Urinary bladder (tissue), 4 donors: Measurements from ENCODE around the gene SMARCB1. TPM values are rescaled to one million over a fixed set of nuclear protein-coding genes. Genes with fewer than 3 reads are reported as not detected.
A peak's percentile ranks its signal among the peaks of the same experiment; 100 is the strongest.
"Not testable (repeated sequence)": the region's sequence is repeated elsewhere in the genome, so short reads cannot be mapped to it uniquely, and the experiment has no call there.

Experiments
- DNase-seq: peaks from one replicate; pipeline ENCODE4 v3.0.0-alpha.2; 2015; ENCODE audit errors: extremely low spot score
- H3K27ac ChIP-seq: one replicate; pipeline ENCODE4 v1.5.1; 2013; ENCODE audit warnings: low read depth, mild to moderate bottlenecking, moderate library complexity
- H3K36me3 ChIP-seq: one replicate; pipeline ENCODE4 v1.6.1; 2013; ENCODE audit warnings: mild to moderate bottlenecking, moderate library complexity; ENCODE audit not compliant: insufficient read depth
- H3K4me1 ChIP-seq: one replicate; pipeline ENCODE4 v1.6.1; 2013; ENCODE audit warnings: mild to moderate bottlenecking, moderate library complexity; ENCODE audit not compliant: insufficient read depth
- H3K4me3 ChIP-seq: one replicate; pipeline ENCODE4 v1.5.1; 2013; ENCODE audit warnings: low read depth, low read length
- WGBS: extraction: QIAGEN DNeasy Blood & Tissue Kit; methylation state at CpG from one replicate; pipeline ENCODE4 v1.1.7; 2013; 5-methylcytosine and 5-hydroxymethylcytosine counted together
- polyA plus RNA-seq: library from polyadenylated mRNA; stranded (reverse); fragments of 200-250 nt; gene quantifications from one replicate; pipeline ENCODE4 v1.2.3, GENCODE V29; 2013
- total RNA-seq: library from RNA; depleted of rRNA; stranded (reverse); fragments of >200 nt; gene quantifications from one replicate; pipeline ENCODE4 v1.2.3, GENCODE V29; 2014
- donor health status: healthy with polysubstance abuse.
- donor health status: healthy.

The SMARCB1 gene
- total and polyA plus RNA-seq, 2 donors, result 16.7 to 47.9 TPM

DNA sequence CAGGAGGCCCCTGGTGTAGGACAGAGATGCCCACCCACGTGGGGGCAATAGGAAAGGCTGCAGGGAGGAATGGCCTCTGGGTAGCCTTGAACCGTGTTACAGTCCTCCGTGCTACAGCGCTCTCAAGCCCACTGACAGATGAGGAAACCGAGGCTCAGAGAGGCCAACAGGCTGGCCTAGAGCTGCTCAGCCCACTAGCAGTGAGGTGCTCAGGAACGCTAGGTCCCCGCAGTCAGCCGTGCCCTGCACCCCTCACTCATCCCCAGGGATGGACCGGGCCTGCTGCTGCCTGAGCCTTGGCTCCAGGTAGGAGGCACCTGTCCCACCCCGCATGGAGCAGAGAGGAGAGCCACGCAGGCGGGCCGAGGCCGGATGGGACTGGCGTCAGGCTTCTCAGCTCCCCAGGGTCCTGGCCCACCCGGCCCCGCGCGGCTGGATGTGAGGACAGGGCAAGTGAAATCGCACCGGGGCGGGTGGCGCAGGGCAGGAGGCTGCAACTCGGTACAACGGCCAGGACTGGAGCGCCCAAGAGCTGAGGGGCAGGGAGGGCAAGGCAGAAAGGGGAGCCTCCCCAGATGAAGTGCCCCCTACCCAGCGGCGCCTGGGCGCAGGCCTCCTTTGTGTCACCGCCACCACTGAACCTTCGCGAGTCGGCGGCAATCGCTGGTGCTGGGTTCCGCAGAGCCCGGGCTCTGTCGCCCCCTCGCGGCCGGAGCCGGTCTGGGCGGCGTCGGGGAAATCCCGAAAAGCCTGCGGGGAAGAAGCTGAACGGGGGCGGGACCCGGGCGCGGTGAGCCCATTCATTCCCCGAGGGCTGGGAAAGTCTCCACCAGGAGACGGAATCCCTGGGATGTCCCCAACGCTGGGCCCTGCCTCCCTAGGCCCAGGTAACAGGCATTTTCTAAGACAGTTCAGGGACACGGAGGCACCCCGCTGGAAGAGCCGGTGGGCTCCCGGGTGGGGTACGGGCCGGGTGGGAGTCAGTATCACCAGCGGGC is 62.5 kb downstream of the SMARCB1 start:
- Histone ChIP-seq H3K4me1 (no peaks in the 10 kb centered on the region), H3K4me3 (no peak overlapping the region), H3K27ac (no peak overlapping the region), H3K36me3 (no peaks in the 10 kb centered on the region)
- 26% methylated on average over 62 of the region's 62 CpGs for WGBS
- DNase-seq, result no peak

DNA sequence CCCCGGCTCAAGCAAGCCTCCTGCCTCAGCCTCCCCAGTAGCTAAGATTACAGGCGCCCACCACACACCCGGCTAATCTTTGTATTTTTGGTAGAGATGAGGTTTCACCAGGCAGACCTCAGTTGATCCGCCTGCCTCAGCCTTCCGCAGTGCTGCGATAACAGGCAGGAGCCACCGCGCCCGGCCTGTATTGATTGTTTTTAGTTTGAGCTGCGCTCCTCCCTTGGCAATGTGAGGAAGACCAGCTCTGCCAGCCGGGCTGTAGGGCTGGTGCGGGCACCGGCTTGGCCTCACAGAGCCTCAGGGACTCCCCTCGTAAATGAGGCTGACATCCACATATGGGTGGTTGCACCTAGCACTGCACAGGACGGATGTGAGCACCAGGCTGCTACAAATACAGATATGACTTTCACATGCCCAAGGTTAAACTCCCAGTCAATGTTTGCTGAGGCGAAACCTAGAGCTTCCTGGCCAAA is 63.4 kb downstream of the SMARCB1 start:
- no peaks in the 10 kb centered on the region for H3K36me3 ChIP-seq
- H3K4me1 ChIP-seq, result no peaks in the 10 kb centered on the region
- no peak for DNase-seq
- 84% methylated on average over 16 of the region's 16 CpGs for WGBS
- no peak overlapping the region for H3K4me3 ChIP-seq
- H3K27ac ChIP-seq, result no peak overlapping the region

DNA sequence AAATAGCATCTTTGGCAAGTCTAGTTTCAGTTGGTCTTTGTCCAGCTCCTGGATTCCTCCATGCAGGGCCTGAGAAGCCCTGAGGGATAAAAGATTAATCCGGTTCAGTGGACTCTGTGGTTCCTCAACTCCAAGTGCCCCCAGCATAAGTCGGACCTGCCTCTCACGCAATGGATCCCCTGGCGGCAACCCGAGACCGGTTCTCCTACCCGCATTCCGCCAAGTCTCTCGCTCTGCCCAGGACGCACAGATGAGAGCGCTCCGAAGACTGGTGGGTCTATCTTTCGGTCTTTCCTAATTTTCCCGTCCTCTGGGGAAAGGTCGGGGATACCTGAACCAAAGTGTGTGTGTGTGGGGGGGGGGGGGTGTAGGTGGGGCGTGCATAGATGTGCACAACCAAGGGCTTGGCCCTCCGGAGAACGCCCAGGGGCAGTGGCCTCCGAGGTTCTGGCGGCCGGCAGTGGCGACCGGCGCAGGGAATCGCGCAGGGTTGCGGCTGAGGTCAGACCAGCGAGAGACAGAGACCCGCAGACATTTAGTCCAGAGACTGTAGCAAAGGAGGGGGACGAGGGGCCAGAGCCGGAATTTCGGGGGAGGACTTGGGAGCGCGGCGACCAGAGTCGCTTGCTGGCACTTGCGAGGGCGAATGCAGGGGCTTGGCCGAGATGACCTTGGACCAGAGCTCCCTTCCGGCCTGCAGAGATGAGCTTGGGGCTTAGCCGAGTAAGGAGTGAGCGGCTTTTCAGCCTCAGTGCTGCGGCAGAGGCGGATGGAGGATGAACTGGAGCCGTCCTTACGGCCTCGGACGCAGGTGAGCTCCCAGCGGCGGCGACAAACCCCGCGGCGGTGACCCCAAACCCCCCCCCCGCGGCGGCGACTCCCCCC is 70.2 kb downstream of the SMARCB1 start:
- Histone ChIP-seq H3K36me3 (no peaks in the 10 kb centered on the region), H3K27ac (peak overlapping the region; percentile 63), H3K4me3 (peak overlapping the region; percentile 43), H3K4me1 (no peaks in the 10 kb centered on the region)
- no peak for DNase-seq
- WGBS, result 3% methylated on average over 58 of the region's 58 CpGs

GRCh38 chr22:23857606-23858483 is 71.1 kb downstream of the SMARCB1 start, which contains the start of gene SLC2A11:
SLC2A11 (plus strand) TSS chr22:23857875; CDS start chr22:23858000, 125 bp downstream.
- DNase-seq, result peak; percentile 97
- peak within 1 kb of the TSS; percentile 43 for H3K4me3 ChIP-seq
- no peaks in the 10 kb centered on the region for H3K4me1 ChIP-seq
- H3K36me3 ChIP-seq, result no peaks in the 10 kb centered on the region
- H3K27ac ChIP-seq, result peak within 1 kb of the TSS; percentile 75
- 1% methylated on average over 60 of the region's 60 CpGs for WGBS

GRCh38 chr22:23858484-23858815 is 71.7 kb downstream of the SMARCB1 start:
- Histone ChIP-seq H3K36me3 (no peaks in the 10 kb centered on the region), H3K4me1 (no peaks in the 10 kb centered on the region), H3K27ac (no peak overlapping the region), H3K4me3 (peak overlapping the region; percentile 43)
- 58% methylated on average over 7 of the region's 7 CpGs for WGBS
- DNase-seq, result no peak

DNA sequence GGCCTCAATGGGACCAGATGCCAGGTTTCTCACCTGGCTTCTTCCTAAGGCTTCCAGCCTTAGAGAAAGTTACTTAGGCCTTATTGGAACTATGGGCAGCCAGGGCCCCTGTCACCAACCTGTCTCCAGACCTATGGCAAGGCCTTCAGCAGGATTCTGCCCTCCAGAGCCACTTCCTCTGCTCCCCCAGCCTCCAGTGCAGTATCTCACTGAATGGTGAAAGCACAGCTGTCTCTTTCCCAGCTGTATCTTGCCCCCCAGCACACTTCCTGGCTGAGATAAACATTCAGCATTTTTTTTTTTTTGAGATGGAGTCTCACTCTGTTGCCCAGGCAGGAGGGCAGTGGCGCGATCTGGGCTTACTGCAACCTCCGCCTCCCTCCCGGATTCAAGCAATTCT is 72.4 kb downstream of the SMARCB1 start:
- WGBS, result 91% methylated on average over 4 of the region's 4 CpGs
- H3K4me3 ChIP-seq, result no peak overlapping the region
- no peak overlapping the region for H3K27ac ChIP-seq
- H3K4me1 ChIP-seq, result no peaks in the 10 kb centered on the region
- DNase-seq, result no peak
- H3K36me3 ChIP-seq, result no peaks in the 10 kb centered on the region

DNA sequence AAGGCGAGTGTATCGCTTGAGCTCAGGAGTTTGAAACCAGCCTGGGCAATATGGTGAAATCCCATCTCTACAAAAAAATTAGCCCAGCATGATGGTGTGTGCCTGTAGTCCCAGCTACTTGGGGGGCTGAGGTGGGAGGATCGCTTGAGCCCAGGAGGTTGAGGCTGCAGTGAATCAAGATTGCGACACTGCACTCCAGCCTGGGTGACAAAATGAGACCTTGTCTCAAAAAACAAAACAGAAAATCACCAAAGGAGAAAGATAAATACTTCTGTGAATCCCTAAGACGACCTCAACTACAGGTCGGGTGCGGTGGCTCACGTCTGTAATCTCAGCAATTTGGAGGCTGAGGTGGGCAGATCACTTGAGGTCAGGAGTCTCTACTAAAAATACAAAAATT is 73.4 kb downstream of the SMARCB1 start:
- H3K4me1 ChIP-seq, H3K27ac ChIP-seq, H3K4me3 ChIP-seq, H3K36me3 ChIP-seq, DNase-seq: not testable (repeated sequence)
- 95% methylated on average over 8 of the region's 8 CpGs for WGBS

- Histone ChIP-seq H3K36me3 (no peaks in the 10 kb centered on the region), H3K4me1 (no peaks in the 10 kb centered on the region), H3K27ac (no peak overlapping the region), H3K4me3 (no peak overlapping the region)
- DNase-seq, result no peak
- WGBS, result 75% methylated on average over 3 of the region's 3 CpGs
Observed at GRCh38 chr22:23862103-23862502, 75.3 kb downstream of the SMARCB1 start.

- not testable (repeated sequence) for H3K27ac ChIP-seq, DNase-seq, H3K4me1 ChIP-seq, H3K4me3 ChIP-seq, H3K36me3 ChIP-seq
- 67% methylated on average over 11 of the region's 11 CpGs for WGBS
Observed at GRCh38 chr22:23864499-23865154, 77.9 kb downstream of the SMARCB1 start.

- 90% methylated on average over 4 of the region's 4 CpGs for WGBS
- H3K4me1 ChIP-seq, result no peaks in the 10 kb centered on the region
- DNase-seq, result no peak
- no peak overlapping the region for H3K4me3 ChIP-seq
- H3K36me3 ChIP-seq, result peaks cover 3% of the 10 kb centered on the region
- no peak overlapping the region for H3K27ac ChIP-seq
Observed at GRCh38 chr22:23868580-23868979, 81.8 kb downstream of the SMARCB1 start.

- Histone ChIP-seq H3K4me1 (no peaks in the 10 kb centered on the region), H3K27ac (no peak overlapping the region), H3K36me3 (no peaks in the 10 kb centered on the region), H3K4me3 (no peak overlapping the region)
- no peak for DNase-seq
- WGBS, result 92% methylated on average over 4 of the region's 4 CpGs
Observed at GRCh38 chr22:23874871-23875270, 88.1 kb downstream of the SMARCB1 start.

- Histone ChIP-seq H3K4me3 (no peak overlapping the region), H3K36me3 (no peaks in the 10 kb centered on the region), H3K4me1 (no peaks in the 10 kb centered on the region), H3K27ac (no peak overlapping the region)
- no peak for DNase-seq
- WGBS, result 85% methylated on average over 2 of the region's 2 CpGs
Observed at GRCh38 chr22:23875801-23876200, 89.0 kb downstream of the SMARCB1 start.
